WTC11 (cell line): Measurements from ENCODE around the gene PAK1. TPM values are rescaled to one million over a fixed set of nuclear protein-coding genes. Genes with fewer than 3 reads are reported as not detected.
A peak's percentile ranks its signal among the peaks of the same experiment; 100 is the strongest.

Experiments used
- ATAC-seq: fragments of 200-7000 bp; cut with Tn5 transposase; 2 replicates; pipeline ENCODE4 v1.10.0; 2021; ENCODE audit warnings: mild to moderate bottlenecking, moderate library complexity
- CTCF ChIA-PET: fragments of 300-600 bp; sonication (Branson Sonifier 250); formaldehyde crosslinking; loops from one replicate; lab custom pipeline; 2021; ENCODE audit warnings: antibody characterized with exemption; lab: Charles Lee
- POLR2A ChIA-PET: fragments of 350-600 bp; sonication (Branson Sonifier 250); formaldehyde crosslinking; loops from one replicate; lab custom pipeline; 2021; ENCODE audit warnings: antibody characterized with exemption; lab: Charles Lee
- DNase-seq: peaks from one replicate; pipeline ENCODE4 v3.0.0; 2021; ENCODE audit warnings: low spot score
- H3K27ac Mint-ChIP-seq: 2 replicates; pipeline ENCODE4 v1.8.0; 2021; ENCODE audit warnings: mixed read lengths
- H3K27me3 Mint-ChIP-seq: 2 replicates; pipeline ENCODE4 v1.8.0; 2021; ENCODE audit warnings: low read depth, mild to moderate bottlenecking, moderate library complexity, mixed read lengths
- H3K36me3 Mint-ChIP-seq: 2 replicates; pipeline ENCODE4 v1.8.0; 2021; ENCODE audit warnings: mixed read lengths
- H3K4me1 Mint-ChIP-seq: 2 replicates; pipeline ENCODE4 v1.8.0; 2022; ENCODE audit warnings: mixed read lengths
- H3K4me3 Mint-ChIP-seq: 2 replicates; pipeline ENCODE4 v1.8.0; 2021; ENCODE audit warnings: mild to moderate bottlenecking, moderate library complexity, mixed read lengths
- H3K9me3 Mint-ChIP-seq: 2 replicates; pipeline ENCODE4 v1.8.0; 2021; ENCODE audit warnings: mixed read lengths
- AFF4 ChIP-seq: sonication (generic); formaldehyde crosslinking; IDR thresholded peaks from 2 replicates; pipeline ENCODE4 v1.8.1; 2023; ENCODE audit warnings: mild to moderate bottlenecking, missing genetic modification reagents, borderline replicate concordance
- CREB1 ChIP-seq: sonication (generic); formaldehyde crosslinking; IDR thresholded peaks from 2 replicates; pipeline ENCODE4 v1.8.0; 2023; ENCODE audit warnings: mild to moderate bottlenecking, missing genetic modification reagents
- CTCF ChIP-seq: fragments of 200-600 bp; IDR thresholded peaks from 2 replicates; pipeline ENCODE4 v1.8.0; 2022; ENCODE audit warnings: antibody characterized with exemption
- ELF4 ChIP-seq: sonication (generic); formaldehyde crosslinking; IDR thresholded peaks from 2 replicates; pipeline ENCODE4 v1.8.1; 2022; ENCODE audit warnings: low read depth, mild to moderate bottlenecking, moderate library complexity, missing genetic modification reagents
- ETV6 ChIP-seq: sonication (generic); formaldehyde crosslinking; IDR thresholded peaks from 2 replicates; pipeline ENCODE4 v1.8.1; 2022; ENCODE audit warnings: mild to moderate bottlenecking, missing genetic modification reagents
- FOXJ3 ChIP-seq: sonication (generic); formaldehyde crosslinking; IDR thresholded peaks from 2 replicates; pipeline ENCODE4 v1.9.0; 2021; ENCODE audit warnings: missing genetic modification reagents, mild to moderate bottlenecking, borderline replicate concordance
- FOXK1 ChIP-seq: sonication (generic); formaldehyde crosslinking; IDR thresholded peaks from 2 replicates; pipeline ENCODE4 v1.8.0; 2022; ENCODE audit warnings: mild to moderate bottlenecking, moderate library complexity, missing genetic modification reagents
- FOXP1 ChIP-seq: sonication (generic); formaldehyde crosslinking; IDR thresholded peaks from 2 replicates; pipeline ENCODE4 v1.8.0; 2022; ENCODE audit warnings: missing genetic modification reagents, mild to moderate bottlenecking, moderate library complexity, borderline replicate concordance
- GTF2I ChIP-seq: fragments of 250-450 bp; sonication (Bioruptor Pico); conservative IDR thresholded peaks from 2 replicates; pipeline ENCODE4 v1.4.0; 2021; ENCODE audit warnings: mild to moderate bottlenecking
- MXD4 ChIP-seq: fragments of 250-450 bp; sonication (Bioruptor Pico); IDR thresholded peaks from 2 replicates; pipeline ENCODE4 v1.8.0; 2021; ENCODE audit warnings: mild to moderate bottlenecking, moderate library complexity, borderline replicate concordance
- NFATC4 ChIP-seq: fragments of 250-450 bp; sonication (Bioruptor Pico); IDR thresholded peaks from 2 replicates; pipeline ENCODE4 v1.9.0; 2021; ENCODE audit warnings: mild to moderate bottlenecking
- NR2C2 ChIP-seq: sonication (generic); formaldehyde crosslinking; IDR thresholded peaks from 2 replicates; pipeline ENCODE4 v1.8.0; 2022; ENCODE audit warnings: mild to moderate bottlenecking, missing genetic modification reagents
- RELA ChIP-seq: sonication (generic); formaldehyde crosslinking; IDR thresholded peaks from 2 replicates; pipeline ENCODE4 v1.8.1; 2022; ENCODE audit warnings: missing genetic modification reagents, mild to moderate bottlenecking, borderline replicate concordance
- SMAD4 ChIP-seq: sonication (generic); formaldehyde crosslinking; IDR thresholded peaks from 2 replicates; pipeline ENCODE4 v1.8.0; 2022; ENCODE audit warnings: mild to moderate bottlenecking, missing genetic modification reagents
- SP1 ChIP-seq: sonication (generic); formaldehyde crosslinking; conservative IDR thresholded peaks from 2 replicates; pipeline ENCODE4 v1.8.1; 2022; ENCODE audit warnings: missing genetic modification reagents
- TEAD4 ChIP-seq: sonication (generic); formaldehyde crosslinking; IDR thresholded peaks from 2 replicates; pipeline ENCODE4 v1.8.0; 2022; ENCODE audit warnings: mild to moderate bottlenecking, missing genetic modification reagents
- ZNF138 ChIP-seq: sonication (generic); formaldehyde crosslinking; conservative IDR thresholded peaks from 2 replicates; pipeline ENCODE4 v1.8.1; 2022; ENCODE audit warnings: mild to moderate bottlenecking, moderate library complexity, missing genetic modification reagents
- ZNF317 ChIP-seq: sonication (generic); formaldehyde crosslinking; IDR thresholded peaks from 2 replicates; pipeline ENCODE4 v1.8.1; 2023; ENCODE audit warnings: low read depth, mild to moderate bottlenecking, moderate library complexity, missing genetic modification reagents, borderline replicate concordance
- ZNF512 ChIP-seq: sonication (generic); formaldehyde crosslinking; IDR thresholded peaks from 2 replicates; pipeline ENCODE4 v1.8.1; 2022; ENCODE audit warnings: missing genetic modification reagents, borderline replicate concordance
- total RNA-seq: library from RNA; stranded (reverse); gene quantifications from 3 replicates; pipeline ENCODE4 v1.2.3, GENCODE V29; 2021
- TF ChIP-seq, protein P1 (sequence below): sonication (generic); formaldehyde crosslinking; IDR thresholded peaks from 2 replicates; pipeline ENCODE4 v1.8.1; 2022; ENCODE audit warnings: low read depth, missing genetic modification reagents, borderline replicate concordance
- TF ChIP-seq, protein P2 (sequence below): sonication (generic); formaldehyde crosslinking; IDR thresholded peaks from 2 replicates; pipeline ENCODE4 v1.8.0; 2022; ENCODE audit warnings: mild to moderate bottlenecking, missing genetic modification reagents
- TF ChIP-seq, protein P3 (sequence below): sonication (generic); formaldehyde crosslinking; IDR thresholded peaks from 2 replicates; pipeline ENCODE4 v1.8.0; 2023; ENCODE audit warnings: missing genetic modification reagents
- TF ChIP-seq, protein P4 (sequence below): sonication (generic); formaldehyde crosslinking; IDR thresholded peaks from 2 replicates; pipeline ENCODE4 v1.8.0; 2023; ENCODE audit warnings: missing genetic modification reagents, mild to moderate bottlenecking, borderline replicate concordance

Gene PAK1
- total RNA-seq, 1 experiment from 2014 or later = 160 TPM

DNA sequence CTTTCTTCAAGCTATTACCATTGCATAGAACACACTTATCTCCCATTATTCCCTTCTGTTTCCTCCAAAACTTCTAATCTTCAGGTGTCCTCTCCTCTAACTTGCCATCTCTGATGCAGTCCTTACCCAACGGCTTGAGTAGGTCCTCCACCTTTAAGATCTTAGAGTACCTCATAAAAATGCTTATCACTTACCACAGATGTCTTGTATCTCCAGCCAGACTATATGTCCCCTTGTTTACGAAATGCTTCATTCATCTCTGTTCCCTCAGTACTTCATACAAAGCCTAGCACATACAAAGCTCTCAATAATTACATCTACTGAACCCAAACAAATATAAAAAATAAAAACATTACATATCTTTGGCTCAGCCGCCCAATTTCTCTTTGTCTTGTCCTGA is 49.2 kb downstream of the PAK1 start:
- H3K4me3 Mint-ChIP-seq = no peak overlapping the region
- TF ChIP-seq, protein P1, sequence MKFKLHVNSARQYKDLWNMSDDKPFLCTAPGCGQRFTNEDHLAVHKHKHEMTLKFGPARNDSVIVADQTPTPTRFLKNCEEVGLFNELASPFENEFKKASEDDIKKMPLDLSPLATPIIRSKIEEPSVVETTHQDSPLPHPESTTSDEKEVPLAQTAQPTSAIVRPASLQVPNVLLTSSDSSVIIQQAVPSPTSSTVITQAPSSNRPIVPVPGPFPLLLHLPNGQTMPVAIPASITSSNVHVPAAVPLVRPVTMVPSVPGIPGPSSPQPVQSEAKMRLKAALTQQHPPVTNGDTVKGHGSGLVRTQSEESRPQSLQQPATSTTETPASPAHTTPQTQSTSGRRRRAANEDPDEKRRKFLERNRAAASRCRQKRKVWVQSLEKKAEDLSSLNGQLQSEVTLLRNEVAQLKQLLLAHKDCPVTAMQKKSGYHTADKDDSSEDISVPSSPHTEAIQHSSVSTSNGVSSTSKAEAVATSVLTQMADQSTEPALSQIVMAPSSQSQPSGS (CRISPR knock-in tag) = no peak
- TF ChIP-seq MXD4 = no peak
- TF ChIP-seq CREB1 (CRISPR knock-in tag) = no peak
- TF ChIP-seq ZNF138 (CRISPR knock-in tag) = no peak
- no peak for TF ChIP-seq NFATC4
- no peak for TF ChIP-seq AFF4 (CRISPR knock-in tag)
- TF ChIP-seq ZNF512 (CRISPR knock-in tag) = no peak
- TF ChIP-seq GTF2I (CRISPR knock-in tag) = no peak
- no peak for TF ChIP-seq SMAD4 (CRISPR knock-in tag)
- TF ChIP-seq ETV6 = no peak
- TF ChIP-seq SP1 (CRISPR knock-in tag) = no peak
- TF ChIP-seq, protein P2, sequence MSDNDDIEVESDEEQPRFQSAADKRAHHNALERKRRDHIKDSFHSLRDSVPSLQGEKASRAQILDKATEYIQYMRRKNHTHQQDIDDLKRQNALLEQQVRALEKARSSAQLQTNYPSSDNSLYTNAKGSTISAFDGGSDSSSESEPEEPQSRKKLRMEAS (CRISPR knock-in tag) = no peak
- TF ChIP-seq, protein P3, sequence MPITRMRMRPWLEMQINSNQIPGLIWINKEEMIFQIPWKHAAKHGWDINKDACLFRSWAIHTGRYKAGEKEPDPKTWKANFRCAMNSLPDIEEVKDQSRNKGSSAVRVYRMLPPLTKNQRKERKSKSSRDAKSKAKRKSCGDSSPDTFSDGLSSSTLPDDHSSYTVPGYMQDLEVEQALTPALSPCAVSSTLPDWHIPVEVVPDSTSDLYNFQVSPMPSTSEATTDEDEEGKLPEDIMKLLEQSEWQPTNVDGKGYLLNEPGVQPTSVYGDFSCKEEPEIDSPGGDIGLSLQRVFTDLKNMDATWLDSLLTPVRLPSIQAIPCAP (CRISPR knock-in tag) = no peak
- ATAC-seq = no peak
- CTCF ChIA-PET = interaction anchor here (0.6 kb wide), 1 partner anchor 11 kb away, joined by 3 read pairs; no protein-coding TSS in a partner anchor
- no peak for DNase-seq
- H3K27ac Mint-ChIP-seq = peak overlapping the region; percentile 75; the same call in 1 of the 2 replicates
- no peaks in the 10 kb centered on the region for H3K36me3 Mint-ChIP-seq
- H3K27me3 Mint-ChIP-seq = no peaks in the 10 kb centered on the region
- no peaks in the 10 kb centered on the region for H3K9me3 Mint-ChIP-seq
- POLR2A ChIA-PET = no interaction called here
- peaks cover 84% of the 10 kb centered on the region for H3K4me1 Mint-ChIP-seq

GRCh38 chr11:77423624-77424023 is 50.3 kb downstream of the PAK1 start:
- Mint-ChIP-seq H3K36me3 (no peaks in the 10 kb centered on the region), H3K4me1 (peaks cover 91% of the 10 kb centered on the region), H3K27me3 (no peaks in the 10 kb centered on the region), H3K9me3 (no peaks in the 10 kb centered on the region), H3K27ac (peak overlapping the region; percentile 64; the same call in 1 of the 2 replicates), H3K4me3 (no peak overlapping the region)
- ATAC-seq (no peak), DNase-seq (no peak)
- TF ChIP-seq FOXK1 (CRISPR knock-in tag) (no peak), ZNF317 (CRISPR knock-in tag) (no peak), RELA (no peak), NFATC4 (no peak), ELF4 (CRISPR knock-in tag) (no peak), CTCF (no peak), FOXP1 (CRISPR knock-in tag) (no peak), TEAD4 (no peak), NR2C2 (no peak), FOXJ3 (CRISPR knock-in tag) (no peak)
- TF ChIP-seq, protein P4, sequence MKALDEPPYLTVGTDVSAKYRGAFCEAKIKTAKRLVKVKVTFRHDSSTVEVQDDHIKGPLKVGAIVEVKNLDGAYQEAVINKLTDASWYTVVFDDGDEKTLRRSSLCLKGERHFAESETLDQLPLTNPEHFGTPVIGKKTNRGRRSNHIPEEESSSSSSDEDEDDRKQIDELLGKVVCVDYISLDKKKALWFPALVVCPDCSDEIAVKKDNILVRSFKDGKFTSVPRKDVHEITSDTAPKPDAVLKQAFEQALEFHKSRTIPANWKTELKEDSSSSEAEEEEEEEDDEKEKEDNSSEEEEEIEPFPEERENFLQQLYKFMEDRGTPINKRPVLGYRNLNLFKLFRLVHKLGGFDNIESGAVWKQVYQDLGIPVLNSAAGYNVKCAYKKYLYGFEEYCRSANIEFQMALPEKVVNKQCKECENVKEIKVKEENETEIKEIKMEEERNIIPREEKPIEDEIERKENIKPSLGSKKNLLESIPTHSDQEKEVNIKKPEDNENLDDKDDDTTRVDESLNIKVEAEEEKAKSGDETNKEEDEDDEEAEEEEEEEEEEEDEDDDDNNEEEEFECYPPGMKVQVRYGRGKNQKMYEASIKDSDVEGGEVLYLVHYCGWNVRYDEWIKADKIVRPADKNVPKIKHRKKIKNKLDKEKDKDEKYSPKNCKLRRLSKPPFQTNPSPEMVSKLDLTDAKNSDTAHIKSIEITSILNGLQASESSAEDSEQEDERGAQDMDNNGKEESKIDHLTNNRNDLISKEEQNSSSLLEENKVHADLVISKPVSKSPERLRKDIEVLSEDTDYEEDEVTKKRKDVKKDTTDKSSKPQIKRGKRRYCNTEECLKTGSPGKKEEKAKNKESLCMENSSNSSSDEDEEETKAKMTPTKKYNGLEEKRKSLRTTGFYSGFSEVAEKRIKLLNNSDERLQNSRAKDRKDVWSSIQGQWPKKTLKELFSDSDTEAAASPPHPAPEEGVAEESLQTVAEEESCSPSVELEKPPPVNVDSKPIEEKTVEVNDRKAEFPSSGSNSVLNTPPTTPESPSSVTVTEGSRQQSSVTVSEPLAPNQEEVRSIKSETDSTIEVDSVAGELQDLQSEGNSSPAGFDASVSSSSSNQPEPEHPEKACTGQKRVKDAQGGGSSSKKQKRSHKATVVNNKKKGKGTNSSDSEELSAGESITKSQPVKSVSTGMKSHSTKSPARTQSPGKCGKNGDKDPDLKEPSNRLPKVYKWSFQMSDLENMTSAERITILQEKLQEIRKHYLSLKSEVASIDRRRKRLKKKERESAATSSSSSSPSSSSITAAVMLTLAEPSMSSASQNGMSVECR (CRISPR knock-in tag) = no peak
- CTCF ChIA-PET = no interaction called here
- POLR2A ChIA-PET = no interaction called here
